Activated CD8-positive, alpha-beta T cell treated with anti-CD3 and anti-CD28 coated beads for 36 hours (primary cell): ENCODE data around the gene PGS1. TPM values are rescaled to one million over a fixed set of nuclear protein-coding genes. Genes with fewer than 3 reads are reported as not detected.
A peak's percentile ranks its signal among the peaks of the same experiment; 100 is the strongest.

Source experiments
- ATAC-seq: fragments of 200-7000 bp; cut with Tn5 transposase; one replicate; pipeline ENCODE4 v1.10.0; 2021; ENCODE audit warnings: mild to moderate bottlenecking, moderate library complexity
- CTCF ChIA-PET: fragments of 350-600 bp; sonication (Branson Sonifier 250); formaldehyde crosslinking; loops from one replicate; lab custom pipeline; 2021; ENCODE audit warnings: antibody characterized with exemption; lab: Charles Lee
- POLR2A ChIA-PET: fragments of 350-600 bp; sonication (Branson Sonifier 250); formaldehyde crosslinking; loops from one replicate; lab custom pipeline; 2021; ENCODE audit warnings: antibody characterized with exemption; lab: Charles Lee
- DNase-seq: peaks from one replicate; pipeline ENCODE4 v3.0.0-alpha.2; 2020
- H3K27ac Mint-ChIP-seq: one replicate; pipeline ENCODE4 v1.8.0; 2021; ENCODE audit warnings: mild to moderate bottlenecking, mixed read lengths
- H3K27me3 Mint-ChIP-seq: one replicate; pipeline ENCODE4 v1.8.0; 2021; ENCODE audit warnings: mixed read lengths
- H3K36me3 Mint-ChIP-seq: one replicate; pipeline ENCODE4 v1.8.0; 2021; ENCODE audit warnings: low read depth, mixed read lengths
- H3K4me1 Mint-ChIP-seq: one replicate; pipeline ENCODE4 v1.8.0; 2021; ENCODE audit warnings: low read depth, mixed read lengths
- H3K4me3 Mint-ChIP-seq: one replicate; pipeline ENCODE4 v1.8.0; 2021; ENCODE audit warnings: mild to moderate bottlenecking, moderate library complexity, mixed read lengths
- H3K9me3 Mint-ChIP-seq: one replicate; pipeline ENCODE4 v1.8.0; 2021; ENCODE audit warnings: mixed read lengths
- intact Hi-C: fragments of 100-400 bp; cut with micrococcal nuclease; formaldehyde crosslinking; loops from one replicate; pipeline ENCODE4 v1.10.0; 2022
- total RNA-seq, 2 experiments: library from RNA; stranded (reverse); gene quantifications; one replicate each; pipeline ENCODE4 v1.2.3, GENCODE V29; 2021
- TF ChIP-seq, protein P1 (sequence below): fragments of 200-600 bp; IDR thresholded peaks from one replicate; pipeline ENCODE4 v1.8.0; 2022; ENCODE audit warnings: antibody characterized with exemption, mild to moderate bottlenecking

The PGS1 gene
- total RNA-seq, 2 experiments from 2014 or later, result 42.1 to 43.3 TPM

DNA sequence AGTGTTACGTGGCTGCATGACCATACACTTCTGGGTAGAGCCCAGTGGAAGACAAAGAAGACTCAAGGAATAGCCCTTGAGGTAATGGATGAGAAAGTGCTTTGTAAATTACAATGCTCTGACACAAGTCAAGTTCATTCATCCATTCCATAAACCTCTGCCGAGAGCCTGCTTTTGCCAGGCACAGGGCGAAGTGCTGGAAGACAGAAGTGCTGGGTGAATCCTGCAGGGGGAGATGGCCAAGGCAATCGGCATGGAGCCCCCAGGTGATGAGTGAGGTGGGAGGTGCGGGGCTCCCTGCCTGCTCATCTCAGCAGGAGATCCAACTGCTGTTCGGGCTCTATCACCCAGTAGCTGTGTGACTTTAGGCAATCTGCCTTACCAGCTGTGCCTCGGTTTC lies 15.8 kb upstream of the PGS1 start:
- peaks cover 26% of the 10 kb centered on the region for H3K4me1 Mint-ChIP-seq
- peaks cover 15% of the 10 kb centered on the region for H3K36me3 Mint-ChIP-seq
- no peaks in the 10 kb centered on the region for H3K9me3 Mint-ChIP-seq
- H3K27ac Mint-ChIP-seq, result no peak overlapping the region
- ATAC-seq (no peak), DNase-seq (no peak)
- H3K4me3 Mint-ChIP-seq, result no peak overlapping the region
- ChIA-PET CTCF (interaction anchor here (0.7 to 6.6 kb wide), 8 partner anchors 10 to 111 kb away, joined by 3 to 99 read pairs (median 5); no protein-coding TSS in a partner anchor), POLR2A (interaction anchor here (0.6 kb wide), 1 partner anchor 50 kb away, joined by 3 read pairs; no protein-coding TSS in a partner anchor)
- H3K27me3 Mint-ChIP-seq, result peaks cover 14% of the 10 kb centered on the region
- intact Hi-C loops, result loop anchor here (5.0 kb wide), 1 partner anchor 60 kb away; no protein-coding TSS in a partner anchor
- TF ChIP-seq, protein P1, sequence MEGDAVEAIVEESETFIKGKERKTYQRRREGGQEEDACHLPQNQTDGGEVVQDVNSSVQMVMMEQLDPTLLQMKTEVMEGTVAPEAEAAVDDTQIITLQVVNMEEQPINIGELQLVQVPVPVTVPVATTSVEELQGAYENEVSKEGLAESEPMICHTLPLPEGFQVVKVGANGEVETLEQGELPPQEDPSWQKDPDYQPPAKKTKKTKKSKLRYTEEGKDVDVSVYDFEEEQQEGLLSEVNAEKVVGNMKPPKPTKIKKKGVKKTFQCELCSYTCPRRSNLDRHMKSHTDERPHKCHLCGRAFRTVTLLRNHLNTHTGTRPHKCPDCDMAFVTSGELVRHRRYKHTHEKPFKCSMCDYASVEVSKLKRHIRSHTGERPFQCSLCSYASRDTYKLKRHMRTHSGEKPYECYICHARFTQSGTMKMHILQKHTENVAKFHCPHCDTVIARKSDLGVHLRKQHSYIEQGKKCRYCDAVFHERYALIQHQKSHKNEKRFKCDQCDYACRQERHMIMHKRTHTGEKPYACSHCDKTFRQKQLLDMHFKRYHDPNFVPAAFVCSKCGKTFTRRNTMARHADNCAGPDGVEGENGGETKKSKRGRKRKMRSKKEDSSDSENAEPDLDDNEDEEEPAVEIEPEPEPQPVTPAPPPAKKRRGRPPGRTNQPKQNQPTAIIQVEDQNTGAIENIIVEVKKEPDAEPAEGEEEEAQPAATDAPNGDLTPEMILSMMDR, result no peak

DNA sequence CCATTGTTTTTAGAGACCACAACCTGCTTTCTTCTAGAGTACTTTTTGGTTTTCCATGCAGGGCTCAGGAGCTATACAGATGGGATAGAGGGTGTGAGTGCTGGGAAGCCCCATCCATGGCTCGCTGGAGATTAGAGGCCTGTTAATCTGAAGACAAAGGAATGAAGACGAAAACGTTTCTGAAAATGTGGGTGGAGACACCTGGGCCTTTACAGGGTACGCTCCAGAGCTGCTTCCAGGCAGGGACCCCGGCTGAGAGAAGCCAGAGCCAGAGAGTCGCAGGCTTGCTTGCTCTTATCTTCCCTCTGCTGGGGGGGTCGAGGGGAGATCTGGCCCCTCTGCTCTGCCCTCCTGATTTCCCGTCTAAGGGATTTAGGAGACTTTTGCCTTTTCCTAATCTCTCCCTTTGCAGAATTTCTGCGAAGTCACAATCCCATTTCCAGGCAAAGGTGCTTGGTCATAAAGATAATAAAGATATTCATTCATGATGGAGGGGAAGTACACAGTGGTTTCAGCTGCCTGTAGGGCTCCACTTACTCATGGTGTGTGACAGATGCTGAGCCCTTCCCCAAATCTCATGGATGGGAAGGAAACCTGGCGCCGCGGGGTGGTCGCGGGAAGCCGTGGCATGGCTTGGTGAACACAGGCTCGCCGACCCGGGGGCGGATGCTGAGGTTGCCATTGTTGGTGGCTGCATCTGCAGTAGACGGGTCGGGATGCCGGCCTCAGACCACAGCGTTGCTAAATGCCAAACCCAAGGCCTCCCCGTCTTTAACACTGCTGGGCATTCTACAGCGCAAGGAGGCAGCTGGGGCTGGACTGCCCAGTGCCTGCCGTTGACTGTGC lies 13.8 kb upstream of the PGS1 start:
- intact Hi-C loops, result loop anchor here (5.0 kb wide), 1 partner anchor 58 kb away; no protein-coding TSS in a partner anchor
- DNase-seq, result peak; percentile 72
- TF ChIP-seq, protein P1, result no peak
- peaks cover under 1% of the 10 kb centered on the region for H3K36me3 Mint-ChIP-seq
- no peak overlapping the region for H3K27ac Mint-ChIP-seq
- no peak overlapping the region for H3K4me3 Mint-ChIP-seq
- H3K9me3 Mint-ChIP-seq, result no peaks in the 10 kb centered on the region
- peaks cover 22% of the 10 kb centered on the region for H3K4me1 Mint-ChIP-seq
- CTCF ChIA-PET, result interaction anchor here (1.1 to 6.6 kb wide), 9 partner anchors 10 to 113 kb away, joined by 3 to 99 read pairs (median 4); no protein-coding TSS in a partner anchor
- peaks cover 14% of the 10 kb centered on the region for H3K27me3 Mint-ChIP-seq
- ATAC-seq, result no peak
- POLR2A ChIA-PET, result interaction anchor here (0.8 to 1.6 kb wide), 4 partner anchors 8 to 53 kb away, joined by 3 to 6 read pairs (median 4); no protein-coding TSS in a partner anchor

DNA sequence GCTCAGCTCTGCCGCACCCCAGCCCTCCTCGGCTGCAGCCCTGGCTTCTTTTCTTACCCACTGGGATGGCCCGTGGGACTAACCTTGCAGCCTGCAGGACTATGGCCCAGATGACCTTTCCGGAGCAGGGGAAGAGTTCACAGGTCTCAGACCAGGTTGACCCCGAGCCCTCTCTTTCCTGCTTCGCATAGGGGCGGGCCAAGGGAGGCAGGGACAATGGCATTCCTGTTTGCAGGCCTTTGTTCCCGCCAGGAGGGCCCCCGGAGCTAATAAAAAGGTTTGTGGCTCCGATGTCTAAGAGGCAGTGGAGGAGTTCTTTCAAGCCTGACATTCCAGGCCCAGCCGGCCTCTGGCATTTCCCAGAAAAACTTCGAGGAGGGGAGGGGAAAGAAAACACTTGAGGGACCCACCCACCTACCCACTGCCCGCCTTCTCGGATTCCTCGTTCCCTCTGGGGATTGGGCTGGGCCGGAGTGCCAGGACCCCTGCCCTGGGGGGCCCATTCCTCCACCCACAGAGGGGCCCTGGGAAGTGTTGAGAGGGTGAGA lies 12.8 kb upstream of the PGS1 start:
- peaks cover 22% of the 10 kb centered on the region for H3K4me1 Mint-ChIP-seq
- ChIA-PET POLR2A (interaction anchor here (1.6 kb wide), 1 partner anchor 26 kb away, joined by 6 read pairs; no protein-coding TSS in a partner anchor), CTCF (interaction anchor here (0.6 to 6.6 kb wide), 7 partner anchors 18 to 309 kb away, joined by 3 to 99 read pairs (median 3); no protein-coding TSS in a partner anchor)
- H3K9me3 Mint-ChIP-seq, result no peaks in the 10 kb centered on the region
- peaks cover 14% of the 10 kb centered on the region for H3K27me3 Mint-ChIP-seq
- H3K36me3 Mint-ChIP-seq, result no peaks in the 10 kb centered on the region
- no peak overlapping the region for H3K27ac Mint-ChIP-seq
- ATAC-seq (no peak), DNase-seq (no peak)
- TF ChIP-seq, protein P1, result no peak
- intact Hi-C loops, result no loop called here
- no peak overlapping the region for H3K4me3 Mint-ChIP-seq

DNA sequence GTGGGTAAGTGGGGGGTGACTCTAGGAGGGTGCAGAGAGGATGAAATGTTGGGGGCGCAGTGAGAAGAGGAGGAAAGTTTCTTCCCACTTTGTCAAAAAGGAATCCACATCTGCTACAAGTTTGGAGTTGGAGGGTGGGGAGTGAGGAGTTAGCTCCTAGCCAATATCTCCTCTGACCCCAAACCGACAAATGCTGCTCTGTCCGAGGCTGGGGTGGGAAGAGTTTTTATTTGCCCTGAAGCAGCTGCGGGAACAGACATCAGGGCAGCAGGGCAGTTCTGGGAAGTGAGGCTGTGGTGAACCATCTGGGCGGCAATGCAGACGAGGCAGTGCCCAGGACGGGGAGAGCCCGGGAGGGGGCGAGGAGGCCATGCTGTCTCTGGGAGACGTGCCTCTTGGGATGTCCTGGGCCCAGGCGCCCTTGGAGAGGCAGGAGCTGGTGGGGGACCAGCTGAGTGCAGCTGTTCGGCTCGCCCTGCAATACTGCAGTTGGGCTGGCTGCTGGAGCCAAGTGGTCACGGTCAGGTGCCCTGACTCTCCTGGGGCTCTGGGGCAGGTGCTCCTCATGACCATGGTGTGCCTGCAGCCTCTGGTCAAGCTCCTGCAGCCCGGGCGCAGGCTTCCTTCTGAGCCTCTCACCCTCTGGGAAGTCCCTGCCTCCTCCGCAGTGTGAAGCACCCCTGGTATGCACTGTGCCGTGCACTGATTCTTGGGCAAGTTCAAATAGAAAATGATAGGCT lies 12.2 kb upstream of the PGS1 start:
- H3K4me3 Mint-ChIP-seq, result no peak overlapping the region
- no peaks in the 10 kb centered on the region for H3K36me3 Mint-ChIP-seq
- ATAC-seq, result no peak
- TF ChIP-seq, protein P1, result no peak
- H3K27me3 Mint-ChIP-seq, result peaks cover 14% of the 10 kb centered on the region
- CTCF ChIA-PET, result interaction anchor here (1.1 to 6.6 kb wide), 3 partner anchors 50 to 76 kb away, joined by 3 to 99 read pairs (median 3); no protein-coding TSS in a partner anchor
- DNase-seq, result no peak
- H3K27ac Mint-ChIP-seq, result no peak overlapping the region
- intact Hi-C loops, result no loop called here
- POLR2A ChIA-PET, result no interaction called here
- no peaks in the 10 kb centered on the region for H3K9me3 Mint-ChIP-seq
- peaks cover 15% of the 10 kb centered on the region for H3K4me1 Mint-ChIP-seq
